Caco-2 (cell line): Measurements from ENCODE around the gene HMCES. TPM values are rescaled to one million over a fixed set of nuclear protein-coding genes. Genes with fewer than 3 reads are reported as not detected.
A peak's percentile ranks its signal among the peaks of the same experiment; 100 is the strongest.

ENCODE experiments used
- BruUV-seq: library from RNA; stranded (reverse); fragments of 400-500 nt; replicated peaks from 2 replicates; lab custom pipeline; 2021; lab: Mats Ljungman, UMichigan
- CTCF ChIA-PET: fragments of 300-600 bp; sonication (Branson Sonifier 250); formaldehyde crosslinking; loops from one replicate; lab custom pipeline; 2022; ENCODE audit warnings: antibody characterized with exemption; lab: Charles Lee
- POLR2A ChIA-PET: fragments of 300-600 bp; sonication (Branson Sonifier 250); formaldehyde crosslinking; loops from one replicate; lab custom pipeline; 2022; ENCODE audit warnings: antibody characterized with exemption; lab: Charles Lee
- DNase-seq, 2 experiments: peaks; one replicate each; pipeline versions ENCODE4 v3.0.0 to v3.0.0-alpha.2; 2020 to 2022
- H3K27me3 ChIP-seq: replicated peaks from 2 replicates; pipeline ENCODE4 v1.6.0; 2011; ENCODE audit warnings: low read length; ENCODE audit not compliant: control insufficient read depth, insufficient read depth
- H3K36me3 ChIP-seq: 2 replicates; pipeline ENCODE4 v1.5.1; 2011; ENCODE audit warnings: low read length; ENCODE audit not compliant: control insufficient read depth, insufficient read depth
- H3K4me1 ChIP-seq: fragments of 250-450 bp; sonication (Bioruptor Pico); 2 replicates; pipeline ENCODE4 v1.5.1; 2020; ENCODE audit warnings: mild to moderate bottlenecking
- H3K4me3 ChIP-seq: 2 replicates; pipeline ENCODE4 v1.5.1; 2011; ENCODE audit warnings: low read depth, mild to moderate bottlenecking, control low read depth, low read length
- H3K9me3 ChIP-seq: fragments of 250-450 bp; sonication (Bioruptor Pico); 2 replicates; pipeline ENCODE4 v1.5.1; 2020; ENCODE audit warnings: mild to moderate bottlenecking, moderate library complexity
- H3K27ac Mint-ChIP-seq: one replicate; pipeline ENCODE4 v1.8.0; 2022; ENCODE audit warnings: mixed read lengths; ENCODE audit not compliant: unreplicated experiment
- H3K27me3 Mint-ChIP-seq: one replicate; pipeline ENCODE4 v1.8.0; 2022; ENCODE audit warnings: mixed read lengths; ENCODE audit not compliant: insufficient read depth, unreplicated experiment
- H3K36me3 Mint-ChIP-seq: one replicate; pipeline ENCODE4 v1.8.0; 2022; ENCODE audit warnings: mild to moderate bottlenecking, mixed read lengths; ENCODE audit not compliant: insufficient read depth, unreplicated experiment
- H3K4me1 Mint-ChIP-seq: one replicate; pipeline ENCODE4 v1.8.0; 2022; ENCODE audit warnings: low read depth, mixed read lengths; ENCODE audit not compliant: unreplicated experiment
- H3K4me3 Mint-ChIP-seq: one replicate; pipeline ENCODE4 v1.8.0; 2022; ENCODE audit warnings: mild to moderate bottlenecking, moderate library complexity, mixed read lengths; ENCODE audit not compliant: unreplicated experiment
- H3K9me3 Mint-ChIP-seq: one replicate; pipeline ENCODE4 v1.8.0; 2022; ENCODE audit warnings: mixed read lengths; ENCODE audit not compliant: unreplicated experiment
- CTCF ChIP-seq, 2 experiments: fragments of 200-600 bp in 1 of 2; IDR thresholded peaks; 1 replicate in 1 of 2; 2 replicates in 1 of 2; pipeline versions ENCODE4 v1.5.1 to v1.8.0; 2011 to 2022; ENCODE audit warnings: antibody characterized with exemption in 1 of 2, control low read depth in 1 of 2, inconsistent platforms in 1 of 2, low read depth in 1 of 2, low read length in 1 of 2, mild to moderate bottlenecking in 1 of 2, moderate library complexity in 1 of 2; ENCODE audit not compliant: insufficient read depth in 1 of 2, severe bottlenecking in 1 of 2, unreplicated experiment in 1 of 2
- intact Hi-C: fragments of 100-400 bp; cut with micrococcal nuclease; formaldehyde crosslinking; loops from one replicate; pipeline ENCODE4 v1.10.0; 2022; ENCODE audit not compliant: unreplicated experiment
- total RNA-seq: library from RNA; stranded (reverse); gene quantifications from 2 replicates; pipeline ENCODE4 v1.2.3, GENCODE V29; 2022

HMCES gene
- total RNA-seq, 1 experiment from 2014 or later: 47.7 TPM

- CTCF ChIA-PET: no interaction called here
- H3K4me1 ChIP-seq: no peaks in the 10 kb centered on the region
- H3K36me3 Mint-ChIP-seq: peaks cover 6% of the 10 kb centered on the region
- POLR2A ChIA-PET: no interaction called here
- intact Hi-C loops: no loop called here
- no peaks in the 10 kb centered on the region for H3K9me3 Mint-ChIP-seq
- BruUV-seq: no TSS peak
- no peaks in the 10 kb centered on the region for H3K27me3 ChIP-seq
- no peaks in the 10 kb centered on the region for H3K4me1 Mint-ChIP-seq
- TF ChIP-seq CTCF (IDR thresholded peaks at IDR 0.05; ENCODE audit: insufficient read depth in 1 of 2, low read depth in 1 of 2, low read length in 1 of 2, severe bottlenecking in 1 of 2, unreplicated experiment in 1 of 2): no peak
- no peaks in the 10 kb centered on the region; the same call in 1 of the 2 replicates for H3K36me3 ChIP-seq
- no peak overlapping the region for H3K4me3 Mint-ChIP-seq
- H3K4me3 ChIP-seq: no peak overlapping the region
- no peak overlapping the region for H3K27ac Mint-ChIP-seq
- H3K27me3 Mint-ChIP-seq: no peaks in the 10 kb centered on the region
- no peak for DNase-seq
- H3K9me3 ChIP-seq: no peaks in the 10 kb centered on the region
These were observed 62.9 kb downstream of the HMCES start for GRCh38 chr3:129341331-129342141.

GRCh38 chr3:129343643-129344360 lies 65.1 kb downstream of the HMCES start:
- Mint-ChIP-seq H3K4me1 (no peaks in the 10 kb centered on the region), H3K36me3 (peaks cover 6% of the 10 kb centered on the region), H3K27ac (no peak overlapping the region), H3K27me3 (no peaks in the 10 kb centered on the region), H3K9me3 (no peaks in the 10 kb centered on the region), H3K4me3 (no peak overlapping the region)
- Histone ChIP-seq H3K36me3 (no peaks in the 10 kb centered on the region; the same call in 1 of the 2 replicates), H3K4me3 (no peak overlapping the region), H3K27me3 (no peaks in the 10 kb centered on the region), H3K4me1 (no peaks in the 10 kb centered on the region), H3K9me3 (no peaks in the 10 kb centered on the region)
- ChIA-PET POLR2A (no interaction called here), CTCF (no interaction called here)
- intact Hi-C loops: no loop called here
- TF ChIP-seq CTCF (IDR thresholded peaks at IDR 0.05; ENCODE audit: insufficient read depth in 1 of 2, low read depth in 1 of 2, low read length in 1 of 2, severe bottlenecking in 1 of 2, unreplicated experiment in 1 of 2): no peak
- no TSS peak for BruUV-seq
- DNase-seq: no peak

GRCh38 chr3:129344540-129345220 lies 66.0 kb downstream of the HMCES start:
- BruUV-seq: no TSS peak
- Mint-ChIP-seq H3K4me3 (no peak overlapping the region), H3K27ac (no peak overlapping the region), H3K27me3 (no peaks in the 10 kb centered on the region), H3K9me3 (no peaks in the 10 kb centered on the region), H3K4me1 (no peaks in the 10 kb centered on the region), H3K36me3 (peaks cover 6% of the 10 kb centered on the region)
- TF ChIP-seq CTCF (IDR thresholded peaks at IDR 0.05; ENCODE audit: insufficient read depth in 1 of 2, low read depth in 1 of 2, low read length in 1 of 2, severe bottlenecking in 1 of 2, unreplicated experiment in 1 of 2): no peak
- CTCF ChIA-PET: no interaction called here
- no peaks in the 10 kb centered on the region for H3K27me3 ChIP-seq
- no peaks in the 10 kb centered on the region; the same call in 1 of the 2 replicates for H3K36me3 ChIP-seq
- peak in 1 of 2 experiments; percentile 12 for DNase-seq
- H3K9me3 ChIP-seq: no peaks in the 10 kb centered on the region
- intact Hi-C loops: no loop called here
- H3K4me1 ChIP-seq: no peaks in the 10 kb centered on the region
- POLR2A ChIA-PET: no interaction called here
- no peak overlapping the region for H3K4me3 ChIP-seq
